ENCODE results near the gene KMT5B. TPM values are rescaled to one million over a fixed set of nuclear protein-coding genes. Genes with fewer than 3 reads are reported as not detected.

The KMT5B gene
- total and polyA plus RNA-seq, 2 of the 4 experiments (the other 2 are of a cell fraction): 11.2 to 13.4 TPM

- no peak overlapping the region for H4K8ac ChIP-seq (ENCODE audit: low read depth in 2 of 2, low read length in 2 of 2)
- in situ Hi-C loops (cut with MboI; ENCODE audit: low sequenced_read_pairs) (loop anchor here (10.0 kb wide), 1 partner anchor 109 kb away; no protein-coding TSS in a partner anchor), intact Hi-C loops (cut with micrococcal nuclease) (no loop called here), dilution Hi-C loops (cut with HindIII; ENCODE audit: low sequenced_read_pairs, unreplicated experiment) (no loop called here)
- H3K18ac ChIP-seq (ENCODE audit: low read depth, low read length): no peak overlapping the region
- DNase-seq (no peak), ATAC-seq (ENCODE audit: low read depth) (no peak)
- H3K4me2 ChIP-seq (ENCODE audit: low read depth, low read length): no peak overlapping the region
- H2BK20ac ChIP-seq (ENCODE audit: low read depth, low read length): no peak overlapping the region
- ChIA-PET POLR2A (ENCODE audit: unreplicated experiment) (no interaction called here), CTCF (no interaction called here)
- H3K9ac ChIP-seq (ENCODE audit: low read depth, low read length): no peak overlapping the region
- no peak overlapping the region for H2BK120ac ChIP-seq (ENCODE audit: low read depth, low read length)
- no peak overlapping the region for H3K4me3 ChIP-seq (ENCODE audit: insufficient read depth, low read depth, low read length)
- H3K79me1 ChIP-seq (ENCODE audit: low read depth in 1 of 2, low read length in 2 of 2): no peaks in the 10 kb centered on the region; a peak in 2 of 4 replicates
- H4K20me1 ChIP-seq (ENCODE audit: insufficient read depth, low read length): no peaks in the 10 kb centered on the region
- WGBS, 2 experiments (ENCODE audit: extremely low coverage in 2 of 2, insufficient read length in 1 of 2): 90% methylated on average over 2 of the region's 4 CpGs; no CpG with 5 or more reads in 1 of the 2 experiments
- H2BK15ac ChIP-seq (ENCODE audit: low read depth, low read length): no peak overlapping the region
- H4K5ac ChIP-seq (ENCODE audit: low read depth, low read length): no peak overlapping the region
- H3K23ac ChIP-seq (ENCODE audit: low read depth, low read length): no peak overlapping the region
- H3K27me3 ChIP-seq (ENCODE audit: control insufficient read depth, insufficient read depth, low read length): no peaks in the 10 kb centered on the region
- no peak overlapping the region for H2AK5ac ChIP-seq (ENCODE audit: low read depth, low read length)
- H4K91ac ChIP-seq (ENCODE audit: insufficient read depth, low read depth, low read length): no peak overlapping the region
- H3K9me1 ChIP-seq (ENCODE audit: insufficient read depth, low read length): no peaks in the 10 kb centered on the region
- no peak overlapping the region for H3K4ac ChIP-seq (ENCODE audit: low read depth, low read length)
- no peak overlapping the region for H2BK5ac ChIP-seq (ENCODE audit: low read depth, low read length, poor library complexity, severe bottlenecking)
- BruUV-seq (replicated peaks): no TSS peak
- H3K27ac ChIP-seq (ENCODE audit: insufficient read depth, low read length): no peak overlapping the region
- H3K56ac ChIP-seq (ENCODE audit: extremely low read depth, insufficient read depth, low read length): no peak overlapping the region
- peaks cover 45% of the 10 kb centered on the region for H3K36me3 ChIP-seq (ENCODE audit: control insufficient read depth, insufficient read depth, low read length)
- TF ChIP-seq, protein P1, sequence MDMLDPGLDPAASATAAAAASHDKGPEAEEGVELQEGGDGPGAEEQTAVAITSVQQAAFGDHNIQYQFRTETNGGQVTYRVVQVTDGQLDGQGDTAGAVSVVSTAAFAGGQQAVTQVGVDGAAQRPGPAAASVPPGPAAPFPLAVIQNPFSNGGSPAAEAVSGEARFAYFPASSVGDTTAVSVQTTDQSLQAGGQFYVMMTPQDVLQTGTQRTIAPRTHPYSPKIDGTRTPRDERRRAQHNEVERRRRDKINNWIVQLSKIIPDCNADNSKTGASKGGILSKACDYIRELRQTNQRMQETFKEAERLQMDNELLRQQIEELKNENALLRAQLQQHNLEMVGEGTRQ (IDR thresholded peaks at IDR 0.05; ENCODE audit: low read depth, low read length): no peak
- TF ChIP-seq RAD21 (IDR thresholded peaks at IDR 0.05; ENCODE audit: low read length) (no peak), SMC3 (IDR thresholded peaks at IDR 0.05; ENCODE audit: low read depth, low read length) (no peak), MAFK (IDR thresholded peaks at IDR 0.05; ENCODE audit: low read depth, low read length) (no peak), MAZ (IDR thresholded peaks at IDR 0.05; ENCODE audit: borderline replicate concordance, low read depth, low read length) (no peak), RCOR1 (IDR thresholded peaks at IDR 0.05; ENCODE audit: insufficient replicate concordance, low read length) (no peak), NFE2L2 (IDR thresholded peaks at IDR 0.05; ENCODE audit: low read depth, low read length) (no peak), CEBPB (IDR thresholded peaks at IDR 0.05; ENCODE audit: low read depth, low read length) (no peak), CTCF (conservative IDR thresholded peaks at IDR 0.05; ENCODE audit: low read depth, low read length) (no peak), CHD1 (IDR thresholded peaks at IDR 0.05; ENCODE audit: low read depth, low read length) (no peak), BHLHE40 (IDR thresholded peaks at IDR 0.05; ENCODE audit: low read depth, low read length) (no peak), FOS (IDR thresholded peaks at IDR 0.05; ENCODE audit: low read depth, low read length) (no peak), POLR2A (IDR thresholded peaks at IDR 0.05; ENCODE audit: low read depth, low read length) (no peak), MXI1 (IDR thresholded peaks at IDR 0.05; ENCODE audit: borderline replicate concordance, low read depth, low read length) (no peak)
- TF ChIP-seq, protein P2, sequence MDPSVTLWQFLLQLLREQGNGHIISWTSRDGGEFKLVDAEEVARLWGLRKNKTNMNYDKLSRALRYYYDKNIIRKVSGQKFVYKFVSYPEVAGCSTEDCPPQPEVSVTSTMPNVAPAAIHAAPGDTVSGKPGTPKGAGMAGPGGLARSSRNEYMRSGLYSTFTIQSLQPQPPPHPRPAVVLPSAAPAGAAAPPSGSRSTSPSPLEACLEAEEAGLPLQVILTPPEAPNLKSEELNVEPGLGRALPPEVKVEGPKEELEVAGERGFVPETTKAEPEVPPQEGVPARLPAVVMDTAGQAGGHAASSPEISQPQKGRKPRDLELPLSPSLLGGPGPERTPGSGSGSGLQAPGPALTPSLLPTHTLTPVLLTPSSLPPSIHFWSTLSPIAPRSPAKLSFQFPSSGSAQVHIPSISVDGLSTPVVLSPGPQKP (IDR thresholded peaks at IDR 0.05; ENCODE audit: borderline replicate concordance, low read depth, low read length): no peak
- H3K9me3 ChIP-seq (ENCODE audit: control insufficient read depth, insufficient read depth, low read length): no peaks in the 10 kb centered on the region
- no peak overlapping the region for H3K14ac ChIP-seq (replicated peaks; ENCODE audit: low read depth, low read length)
- no peak overlapping the region for H2AK9ac ChIP-seq (replicated peaks; ENCODE audit: low read depth, low read length, poor library complexity)
- H3K4me1 ChIP-seq (ENCODE audit: control insufficient read depth, insufficient read depth, low read length): no peaks in the 10 kb centered on the region
- H2AFZ ChIP-seq (replicated peaks; ENCODE audit: low read length, poor library complexity): no peak overlapping the region
These were observed 39.2 kb downstream of the KMT5B start for GRCh38 chr11:68173926-68174325.

Data from IMR-90 (cell line).